Cerebellar cortex (tissue), 1 donor: ENCODE data around the gene STAB1.
A peak's percentile ranks its signal among the peaks of the same experiment; 100 is the strongest.
"Not testable (repeated sequence)": the region's sequence is repeated elsewhere in the genome, so short reads cannot be mapped to it uniquely, and the experiment has no call there.

Experiments used
- DNase-seq: peaks from one replicate; pipeline ENCODE4 v3.0.0-alpha.2; 2015; ENCODE audit warnings: low spot score

STAB1 gene

DNA sequence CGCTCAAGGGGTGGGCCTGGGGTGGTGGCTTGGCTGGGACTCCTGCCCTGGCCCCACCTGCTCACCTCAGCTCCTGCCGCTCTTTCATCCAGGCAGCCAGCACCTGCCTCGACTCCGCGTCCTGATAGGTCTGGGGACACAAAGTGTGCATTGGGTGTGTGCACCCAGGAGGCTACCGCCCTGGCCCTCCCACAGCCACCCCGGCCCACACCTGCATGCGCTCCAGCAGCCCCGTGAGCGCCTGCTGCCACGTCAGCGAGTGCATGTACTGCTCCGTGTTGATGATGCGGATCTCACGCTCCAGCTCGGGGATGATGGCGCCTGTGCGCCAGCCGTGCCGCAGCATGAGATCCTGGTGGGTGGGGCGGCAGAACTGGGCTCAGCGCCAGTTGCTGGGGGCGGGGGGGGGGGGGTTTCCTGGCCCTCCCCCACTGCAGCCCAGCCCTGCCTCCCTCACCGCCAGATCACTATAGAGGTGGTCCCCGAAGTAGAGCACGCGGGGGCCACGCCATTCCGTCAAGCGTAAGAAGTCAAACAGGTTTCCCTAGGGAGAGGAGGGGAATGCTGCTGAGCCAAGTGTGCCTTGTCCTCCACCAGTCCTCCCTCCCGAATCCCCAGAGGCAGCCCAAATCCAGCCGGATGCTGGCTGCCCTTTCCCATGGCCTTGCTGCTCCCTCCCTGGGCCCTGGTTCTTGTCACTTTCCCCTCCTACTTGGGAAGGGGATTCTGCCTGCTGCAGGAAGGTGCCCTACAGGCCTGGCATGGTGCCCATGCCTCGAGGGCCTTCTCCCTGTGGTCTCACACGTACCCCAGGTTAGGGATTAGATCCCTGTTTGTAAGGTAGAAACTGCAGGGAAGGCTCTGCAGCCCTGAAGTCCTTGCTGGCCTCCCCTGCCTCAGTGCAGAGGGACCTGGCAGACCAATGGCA is 29.9 kb downstream of the STAB1 start:
- no peak for DNase-seq

- DNase-seq, result no peak
Observed at GRCh38 chr3:52525680-52526561, 30.8 kb downstream of the STAB1 start.

DNA sequence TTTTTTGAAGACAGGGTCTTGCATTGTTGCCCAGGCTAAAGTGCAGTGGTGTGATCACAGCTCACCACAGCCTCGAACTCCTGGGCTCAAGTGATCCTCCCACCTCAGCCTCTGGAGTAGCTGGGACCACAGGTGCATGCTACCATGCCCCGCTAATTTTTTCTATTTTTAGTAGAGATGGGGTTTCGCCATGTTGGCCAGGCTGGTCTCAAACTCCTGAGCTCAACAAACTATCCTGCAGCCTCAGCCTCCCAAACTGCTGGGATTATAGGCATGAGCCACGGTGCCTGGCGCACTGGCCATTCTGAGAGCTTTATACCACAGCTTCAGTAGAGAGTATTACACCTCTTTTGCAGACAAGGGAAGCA is 31.5 kb downstream of the STAB1 start:
- not testable (repeated sequence) for DNase-seq

- no peak for DNase-seq
Observed at GRCh38 chr3:52527039-52527731, 32.0 kb downstream of the STAB1 start.

- no peak for DNase-seq
Observed at GRCh38 chr3:52527732-52528585, 32.8 kb downstream of the STAB1 start.

GRCh38 chr3:52528586-52529375 is 33.6 kb downstream of the STAB1 start:
- DNase-seq, result no peak

GRCh38 chr3:52529376-52530333 is 34.5 kb downstream of the STAB1 start:
- peak; percentile 45 for DNase-seq

DNA sequence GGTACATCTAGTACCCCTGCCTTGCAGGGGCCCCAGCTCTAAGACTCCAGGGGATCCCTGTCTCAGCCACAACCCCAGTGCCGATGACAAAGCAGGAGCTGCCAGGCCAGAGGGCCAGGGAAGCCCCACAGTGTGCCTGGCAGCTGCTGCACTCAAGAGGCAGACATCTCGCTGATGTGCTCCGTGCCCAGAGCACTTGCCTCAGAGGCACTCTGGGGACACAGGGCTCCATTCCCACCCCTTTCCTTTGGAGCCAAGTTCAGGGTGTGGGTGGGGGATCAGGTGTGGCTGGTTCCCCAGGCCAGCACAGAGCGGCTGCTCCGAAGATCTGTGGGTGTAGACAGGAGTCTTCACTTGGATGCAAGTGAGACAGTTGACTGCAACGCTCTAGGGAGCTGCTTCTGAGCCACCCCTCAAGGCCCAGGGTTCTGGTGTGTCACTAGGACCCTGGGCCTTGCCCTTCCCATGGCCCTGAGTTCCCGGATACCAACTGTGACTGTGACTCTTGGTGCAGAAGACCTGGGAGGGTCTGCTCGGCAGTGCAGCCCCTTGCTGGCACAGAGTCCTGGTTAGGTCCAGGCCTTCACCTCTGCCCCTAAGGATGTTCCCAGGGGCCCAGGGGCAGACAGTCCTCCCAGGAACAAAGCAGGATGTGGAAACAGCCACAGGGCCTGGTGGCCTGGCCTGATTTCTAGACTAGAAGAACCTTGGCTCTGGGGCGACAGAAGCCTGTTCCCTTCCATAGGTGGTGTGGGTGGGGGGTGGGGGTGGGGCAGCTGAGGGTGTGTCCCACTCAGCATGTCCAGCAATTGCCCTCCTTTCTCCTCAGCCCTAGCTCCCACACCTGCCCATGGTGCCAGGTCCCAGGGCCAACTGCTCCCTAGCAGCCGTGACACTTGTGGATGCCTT is 36.0 kb downstream of the STAB1 start:
- DNase-seq, result no peak

- DNase-seq, result no peak
Observed at GRCh38 chr3:52531860-52532516, 36.9 kb downstream of the STAB1 start.

GRCh38 chr3:52532517-52532837 is 37.3 kb downstream of the STAB1 start:
- DNase-seq, result no peak

- DNase-seq, result no peak
Observed at GRCh38 chr3:52532838-52533622, 37.9 kb downstream of the STAB1 start.

- peak; percentile 47 for DNase-seq
Observed at GRCh38 chr3:52533623-52534280, 38.6 kb downstream of the STAB1 start, which contains the start of gene NT5DC2. Gene NT5DC2, minus strand, starts transcription at chr3:52533857. Its CDS starts 120 bp downstream, at chr3:52533737.

GRCh38 chr3:52534281-52535183 is 39.4 kb downstream of the STAB1 start:
- peak; percentile 69 for DNase-seq

- no peak for DNase-seq
Observed at GRCh38 chr3:52535411-52536111, 40.4 kb downstream of the STAB1 start.

DNA sequence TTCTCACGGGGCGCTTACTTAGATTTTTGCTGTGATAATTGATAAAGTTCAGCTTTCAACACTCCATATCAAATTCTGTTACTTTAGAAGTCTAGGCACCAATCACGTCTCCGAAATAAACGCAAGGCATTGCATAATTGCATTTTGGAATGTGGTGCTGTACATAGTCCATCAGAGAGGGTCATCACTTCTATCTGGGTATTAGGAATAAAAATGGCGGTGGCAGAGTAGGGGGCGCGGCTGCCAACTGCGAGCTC is 40.9 kb downstream of the STAB1 start:
- no peak for DNase-seq
